Ovary (tissue), 3 donors: ENCODE measurements around the gene MRTFA.

Source experiments
- CTCF ChIP-seq, 3 donors: fragments of 450-650 bp in 2 of 3; fragments of 200-600 bp in 1 of 3; IDR thresholded peaks; one replicate each; pipeline versions ENCODE4 v1.5.1 to v1.8.0; 2016 to 2022; ENCODE audit warnings: antibody characterized with exemption in 3 of 3, mild to moderate bottlenecking in 1 of 3
- EP300 ChIP-seq: sonication (generic); formaldehyde crosslinking; IDR thresholded peaks from one replicate; pipeline ENCODE4 v1.6.1; 2017; ENCODE audit warnings: antibody characterized with exemption
- donor health status: DM: no; HTN: no; CAD: no.

GRCh38 chr22:40441761-40442390 is 194.6 kb downstream of the MRTFA start:
- TF ChIP-seq CTCF (IDR thresholded peaks at IDR 0.05) (no peak), EP300 (no peak)
